ENCODE results near the gene FBXO27.
"Not testable (repeated sequence)": the region's sequence is repeated elsewhere in the genome, so short reads cannot be mapped to it uniquely, and the experiment has no call there.

The FBXO27 gene

DNA sequence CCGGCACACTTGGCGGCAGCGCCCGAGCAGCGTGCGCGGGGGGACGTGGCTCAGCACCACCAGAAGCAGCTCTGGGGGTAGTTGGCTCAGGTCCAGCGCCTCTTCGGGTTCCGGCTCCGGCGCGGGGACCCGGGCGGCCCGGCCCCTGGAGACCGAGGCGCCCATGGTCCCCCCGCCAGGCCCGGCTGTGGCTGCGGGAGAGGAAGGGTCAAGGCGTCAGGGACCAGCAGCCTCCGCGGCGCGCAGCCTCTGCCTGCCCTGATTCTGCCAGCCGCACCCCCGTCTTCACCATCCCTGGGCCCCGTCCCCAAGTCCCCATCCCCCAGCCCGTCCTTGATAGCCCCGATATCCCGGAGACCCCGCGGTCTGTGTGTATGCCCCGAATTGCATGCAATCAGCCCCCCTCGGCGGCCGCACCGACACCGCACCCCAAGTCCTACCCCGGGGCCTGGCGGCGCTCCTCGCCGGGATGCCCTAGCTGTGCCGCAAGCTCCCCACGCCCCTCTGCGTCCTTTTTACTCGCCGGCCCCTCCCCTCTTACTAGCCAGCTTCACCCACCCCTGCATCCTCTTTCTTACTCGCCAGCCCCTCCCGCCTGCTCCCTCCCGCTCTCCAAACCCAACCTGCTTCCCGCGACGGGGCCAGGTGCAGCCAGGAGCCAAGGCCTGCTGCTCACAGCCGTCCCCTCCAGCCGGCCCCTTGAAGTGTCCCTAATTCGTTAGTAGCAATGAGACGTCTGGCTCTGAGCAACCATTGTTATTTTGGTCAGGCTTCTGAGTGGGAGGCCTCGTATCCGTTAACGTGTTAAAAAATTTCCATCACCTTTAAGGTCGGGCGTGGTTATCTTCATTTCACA is at the start of gene FBXO27:
Gene FBXO27, minus strand, starts transcription at position 487 of the 856 bp plus-strand sequence. Its CDS starts 322 bp downstream, at position 165.
- DNase-seq = no peak

DNA sequence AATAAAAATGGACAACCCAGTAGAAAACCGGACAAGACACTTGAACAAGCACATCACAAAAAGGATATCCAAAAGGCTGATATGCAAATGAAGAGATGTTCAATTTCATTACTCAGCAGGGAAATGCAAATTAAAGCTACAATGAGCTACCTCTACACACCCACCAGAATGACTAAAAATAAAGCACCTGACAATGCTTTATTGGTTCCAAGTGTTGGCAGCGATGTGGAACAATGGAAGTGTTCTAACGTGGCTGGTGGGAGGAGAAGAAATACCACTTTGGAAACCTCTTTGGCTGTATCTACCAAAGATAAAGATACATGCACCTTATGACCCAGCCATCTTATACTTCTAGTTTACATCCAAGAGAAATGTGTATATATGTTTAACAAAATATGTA is 48.1 kb upstream of the FBXO27 start:
- DNase-seq = no peak

- no peak for DNase-seq
Measured at GRCh38 chr19:39078436-39079200, 46.3 kb upstream of the FBXO27 start.

DNA sequence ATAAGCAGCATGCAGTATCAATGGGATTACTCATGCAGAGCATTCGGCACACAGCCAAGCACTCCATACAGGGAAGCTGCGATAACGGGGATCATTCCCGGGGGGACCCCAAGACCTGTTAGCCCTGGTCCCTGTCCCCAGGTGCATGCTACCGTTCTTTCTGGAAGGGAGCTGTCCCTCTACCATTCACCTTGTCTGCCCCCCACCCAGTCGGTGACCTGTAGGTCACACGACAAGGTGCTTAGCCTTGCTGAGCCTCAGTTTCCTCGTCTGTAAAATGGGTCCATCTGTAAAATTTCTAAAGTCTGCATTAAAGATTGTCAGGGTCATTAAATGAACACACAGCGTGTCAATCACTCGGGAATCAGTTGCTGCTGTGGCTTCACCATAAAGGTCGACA is 45.0 kb upstream of the FBXO27 start:
- no peak for DNase-seq

DNA sequence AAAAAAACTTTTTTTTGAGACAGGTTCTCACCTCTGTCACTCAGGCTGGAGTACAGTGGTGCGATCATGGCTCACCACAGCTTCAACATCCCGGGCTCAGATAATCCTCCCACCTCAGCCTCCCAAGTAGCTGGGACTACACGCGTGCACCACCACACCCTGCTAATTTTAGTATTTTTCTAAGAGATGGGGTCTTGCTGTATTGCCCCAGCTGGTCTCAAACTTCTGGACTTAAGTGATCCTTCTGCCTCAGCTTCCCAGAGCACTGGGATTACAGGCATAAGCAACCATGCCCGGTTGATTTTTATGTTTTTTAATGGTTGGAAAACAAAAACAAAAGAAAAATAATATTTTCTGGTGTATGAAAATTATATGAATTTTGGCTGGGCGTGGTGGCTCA is 42.6 kb upstream of the FBXO27 start:
- no peak for DNase-seq

GRCh38 chr19:39074205-39074692 is 41.9 kb upstream of the FBXO27 start:
- no peak for DNase-seq

- no peak for DNase-seq
Measured at GRCh38 chr19:39070888-39071287, 38.5 kb upstream of the FBXO27 start.

- not testable (repeated sequence) for DNase-seq
Measured at GRCh38 chr19:39068259-39068658, 35.9 kb upstream of the FBXO27 start.

- DNase-seq = no peak
Measured at GRCh38 chr19:39067104-39067503, 34.8 kb upstream of the FBXO27 start.

DNA sequence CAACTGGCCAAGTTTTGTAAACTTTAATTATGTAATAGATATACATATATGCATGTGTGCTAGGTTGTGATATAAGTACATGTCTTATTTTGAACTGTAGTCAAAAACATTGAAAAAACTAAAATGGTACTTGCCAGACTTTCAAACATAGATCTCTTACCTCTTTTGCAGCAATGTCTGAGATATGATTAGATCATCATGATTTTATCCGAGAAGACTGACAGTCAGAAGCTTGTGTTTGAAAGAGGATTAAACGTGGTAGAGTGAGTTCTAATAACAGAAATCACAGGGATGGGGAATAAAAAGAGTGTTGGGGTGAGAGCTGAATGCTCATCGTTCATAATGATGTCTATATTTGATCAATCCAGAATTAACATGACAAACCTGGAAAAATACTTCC is 33.6 kb upstream of the FBXO27 start:
- no peak for DNase-seq

GRCh38 chr19:39064405-39064804 is 32.1 kb upstream of the FBXO27 start:
- no peak for DNase-seq

DNA sequence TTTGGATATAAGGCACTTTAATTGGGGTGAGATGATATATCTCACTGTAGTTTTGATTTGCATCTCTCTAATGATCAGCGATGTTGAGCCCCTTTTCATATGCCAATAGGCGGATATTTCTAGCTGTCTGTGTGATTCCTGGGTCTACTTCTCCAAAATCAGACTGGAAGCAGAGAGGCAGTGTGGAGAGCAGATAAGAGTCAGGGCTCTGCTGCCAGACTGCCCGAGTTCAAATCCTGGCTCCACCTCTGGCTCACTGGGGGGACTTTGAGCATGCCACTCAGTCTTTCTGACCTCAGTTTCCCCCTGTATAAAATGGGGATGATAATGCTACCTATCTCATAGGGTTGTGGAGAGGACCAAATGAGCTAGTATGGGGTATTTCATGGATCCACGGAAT is 27.8 kb upstream of the FBXO27 start:
- no peak for DNase-seq

GRCh38 chr19:39059302-39059701 is 27.0 kb upstream of the FBXO27 start:
- DNase-seq = no peak

GRCh38 chr19:39057615-39058014 is 25.3 kb upstream of the FBXO27 start:
- no peak for DNase-seq

DNA sequence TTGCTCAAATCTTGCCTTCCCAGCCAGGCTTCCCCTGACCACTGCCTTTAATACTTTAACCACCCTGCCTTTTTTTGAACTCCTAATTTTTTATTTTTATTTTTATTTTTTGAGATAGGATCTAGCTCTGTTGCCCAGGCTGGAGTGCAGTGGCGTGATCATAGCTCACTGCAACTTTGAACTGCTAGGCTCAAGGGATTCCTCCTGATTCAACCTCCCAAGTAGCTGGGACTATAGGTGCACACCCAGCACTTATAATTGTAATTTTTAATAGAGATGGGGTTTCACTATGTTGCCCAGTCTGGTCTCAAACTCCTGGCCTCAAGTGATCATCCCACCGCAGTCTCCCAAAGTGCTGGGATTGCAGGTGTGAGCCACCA is 21.7 kb upstream of the FBXO27 start:
- no peak for DNase-seq

- no peak for DNase-seq
Measured at GRCh38 chr19:39053276-39054090, 21.1 kb upstream of the FBXO27 start.

GRCh38 chr19:39052846-39053245 is 20.5 kb upstream of the FBXO27 start:
- no peak for DNase-seq

GRCh38 chr19:39052243-39052746 is 19.9 kb upstream of the FBXO27 start:
- DNase-seq = peak; percentile 15 to 62 (median 46)

GRCh38 chr19:39047073-39047472 is 14.7 kb upstream of the FBXO27 start:
- no peak for DNase-seq

GRCh38 chr19:39046037-39046821 is 13.9 kb upstream of the FBXO27 start:
- DNase-seq = no peak

GRCh38 chr19:39045506-39045905 is 13.2 kb upstream of the FBXO27 start:
- no peak for DNase-seq

DNA sequence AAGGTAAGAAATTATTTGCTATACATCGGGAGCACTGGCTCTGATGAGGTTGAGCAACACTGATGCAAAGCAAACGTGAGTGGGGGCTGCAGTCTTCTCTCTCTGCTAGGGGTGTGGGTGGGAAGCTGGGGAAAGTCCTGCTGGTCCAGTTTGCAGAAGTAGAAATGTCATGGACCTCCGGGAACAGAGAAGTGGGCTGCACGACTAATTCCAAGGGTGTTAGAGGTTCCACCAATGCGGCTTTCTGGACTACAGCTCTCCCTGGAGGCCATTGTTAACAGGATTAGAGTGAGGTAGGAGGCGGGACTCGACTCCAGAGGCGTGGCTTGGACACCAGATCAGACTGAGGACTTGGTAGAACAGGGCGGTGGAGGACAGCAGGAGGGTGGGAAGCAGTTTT is 5.7 kb upstream of the FBXO27 start:
- no peak for DNase-seq
